SJSA1 (cell line): ENCODE data around the gene TBCD. TPM values are rescaled to one million over a fixed set of nuclear protein-coding genes. Genes with fewer than 3 reads are reported as not detected.
"Not testable (repeated sequence)": the region's sequence is repeated elsewhere in the genome, so short reads cannot be mapped to it uniquely, and the experiment has no call there.

Source experiments
- DNase-seq, 2 experiments: peaks; one replicate each; pipeline ENCODE4 v3.0.0-alpha.2; 2015 to 2020; ENCODE audit warnings: low spot score in 2 of 2, low read depth in 1 of 2
- H3K27ac ChIP-seq: fragments of 250-450 bp; sonication (Bioruptor Pico); 2 replicates; pipeline ENCODE4 v1.5.1; 2020; ENCODE audit warnings: mild to moderate bottlenecking, moderate library complexity
- H3K27me3 ChIP-seq: fragments of 250-450 bp; sonication (Bioruptor Pico); replicated peaks from 2 replicates; pipeline ENCODE4 v1.5.1; 2020; ENCODE audit warnings: mild to moderate bottlenecking, moderate library complexity
- H3K36me3 ChIP-seq: fragments of 250-450 bp; sonication (Bioruptor Pico); 2 replicates; pipeline ENCODE4 v1.5.1; 2020; ENCODE audit warnings: mild to moderate bottlenecking
- H3K4me1 ChIP-seq: fragments of 250-450 bp; sonication (Bioruptor Pico); replicated peaks from 2 replicates; pipeline ENCODE4 v1.6.1; 2021; ENCODE audit warnings: mild to moderate bottlenecking
- H3K4me3 ChIP-seq: fragments of 250-450 bp; sonication (Bioruptor Pico); 2 replicates; pipeline ENCODE4 v1.5.1; 2020; ENCODE audit warnings: mild to moderate bottlenecking
- H3K9me3 ChIP-seq: fragments of 250-450 bp; sonication (Bioruptor Pico); replicated peaks from 2 replicates; pipeline ENCODE4 v1.5.1; 2020; ENCODE audit warnings: mild to moderate bottlenecking
- total RNA-seq: library from RNA; depleted of rRNA; stranded (reverse); fragments of >200 nt; shearing (Covaris generic); gene quantifications from 2 replicates; pipeline ENCODE4 v1.2.3, GENCODE V29; 2014

The TBCD gene
- total RNA-seq, 1 experiment from 2014 or later: 39.4 TPM

GRCh38 chr17:82962163-82962720, 210.4 kb downstream of the TBCD start:
- H3K4me3 ChIP-seq: no peak overlapping the region
- H3K4me1 ChIP-seq: peaks cover 4% of the 10 kb centered on the region
- no peak overlapping the region for H3K27ac ChIP-seq
- DNase-seq: peak in 1 of 2 experiments; percentile 39
- H3K27me3 ChIP-seq: no peaks in the 10 kb centered on the region
- no peaks in the 10 kb centered on the region for H3K9me3 ChIP-seq
- peaks cover 7% of the 10 kb centered on the region for H3K36me3 ChIP-seq

- H3K27ac ChIP-seq: no peak overlapping the region
- peak; percentile 69 to 82 for DNase-seq
Observed at GRCh38 chr17:82963104-82963950, 211.5 kb downstream of the TBCD start.

GRCh38 chr17:82964451-82964850, 212.6 kb downstream of the TBCD start:
- H3K36me3 ChIP-seq, H3K27me3 ChIP-seq, H3K4me1 ChIP-seq, H3K9me3 ChIP-seq, DNase-seq, H3K4me3 ChIP-seq, H3K27ac ChIP-seq: not testable (repeated sequence)

More at GRCh38 chr17:82963104-82963950, 211.5 kb downstream of the TBCD start:
- Histone ChIP-seq H3K4me1 (peaks cover 4% of the 10 kb centered on the region), H3K9me3 (no peaks in the 10 kb centered on the region), H3K27me3 (no peaks in the 10 kb centered on the region), H3K4me3 (no peak overlapping the region), H3K36me3 (peaks cover 5% of the 10 kb centered on the region)

GRCh38 chr17:82964851-82965341, 213.0 kb downstream of the TBCD start:
- Histone ChIP-seq H3K4me1 (peaks cover 4% of the 10 kb centered on the region), H3K4me3 (no peak overlapping the region), H3K9me3 (no peaks in the 10 kb centered on the region), H3K36me3 (no peaks in the 10 kb centered on the region; the same call in 1 of the 2 replicates), H3K27ac (no peak overlapping the region), H3K27me3 (no peaks in the 10 kb centered on the region)
- no peak for DNase-seq

GRCh38 chr17:82965371-82965770, 213.5 kb downstream of the TBCD start:
- H3K4me3 ChIP-seq: no peak overlapping the region
- H3K27me3 ChIP-seq: no peaks in the 10 kb centered on the region
- H3K36me3 ChIP-seq: no peaks in the 10 kb centered on the region; the same call in 1 of the 2 replicates
- no peak overlapping the region for H3K27ac ChIP-seq
- H3K9me3 ChIP-seq: no peaks in the 10 kb centered on the region
- H3K4me1 ChIP-seq: peaks cover 4% of the 10 kb centered on the region
- DNase-seq: no peak

- H3K4me3 ChIP-seq: no peak overlapping the region
- no peaks in the 10 kb centered on the region for H3K9me3 ChIP-seq
- no peaks in the 10 kb centered on the region; the same call in 1 of the 2 replicates for H3K36me3 ChIP-seq
- H3K27ac ChIP-seq: no peak overlapping the region
- no peaks in the 10 kb centered on the region for H3K27me3 ChIP-seq
- no peak for DNase-seq
- peaks cover 4% of the 10 kb centered on the region for H3K4me1 ChIP-seq
Observed at GRCh38 chr17:82966415-82966814, 214.6 kb downstream of the TBCD start.

GRCh38 chr17:82967268-82968032, 215.6 kb downstream of the TBCD start:
- Histone ChIP-seq H3K4me3 (no peak overlapping the region), H3K27ac (no peak overlapping the region), H3K9me3 (no peaks in the 10 kb centered on the region), H3K36me3 (no peaks in the 10 kb centered on the region), H3K4me1 (peaks cover 4% of the 10 kb centered on the region), H3K27me3 (no peaks in the 10 kb centered on the region)
- no peak for DNase-seq

- H3K4me1 ChIP-seq, H3K36me3 ChIP-seq, H3K4me3 ChIP-seq, DNase-seq, H3K27ac ChIP-seq, H3K9me3 ChIP-seq, H3K27me3 ChIP-seq: not testable (repeated sequence)
Observed at GRCh38 chr17:82968033-82968841, 216.4 kb downstream of the TBCD start.

GRCh38 chr17:82970067-82970466, 218.2 kb downstream of the TBCD start:
- H3K4me1 ChIP-seq: no peaks in the 10 kb centered on the region
- DNase-seq: no peak
- no peak overlapping the region for H3K4me3 ChIP-seq
- H3K9me3 ChIP-seq: no peaks in the 10 kb centered on the region; the same call in none of the 2 replicates
- H3K27me3 ChIP-seq: no peaks in the 10 kb centered on the region
- no peak overlapping the region for H3K27ac ChIP-seq
- no peaks in the 10 kb centered on the region for H3K36me3 ChIP-seq

- no peak overlapping the region for H3K27ac ChIP-seq
- no peak overlapping the region for H3K4me3 ChIP-seq
- no peaks in the 10 kb centered on the region; the same call in none of the 2 replicates for H3K9me3 ChIP-seq
- no peaks in the 10 kb centered on the region for H3K36me3 ChIP-seq
- no peaks in the 10 kb centered on the region for H3K4me1 ChIP-seq
- DNase-seq: no peak
- no peaks in the 10 kb centered on the region for H3K27me3 ChIP-seq
Observed at GRCh38 chr17:82970818-82971590, 219.1 kb downstream of the TBCD start.

- Histone ChIP-seq H3K4me1 (no peaks in the 10 kb centered on the region), H3K4me3 (no peak overlapping the region), H3K36me3 (no peaks in the 10 kb centered on the region), H3K27ac (no peak overlapping the region), H3K9me3 (no peaks in the 10 kb centered on the region; the same call in none of the 2 replicates), H3K27me3 (no peaks in the 10 kb centered on the region)
- no peak for DNase-seq
Observed at GRCh38 chr17:82972836-82973372, 221.0 kb downstream of the TBCD start.

GRCh38 chr17:82973456-82974135, 221.7 kb downstream of the TBCD start:
- DNase-seq: no peak
- Histone ChIP-seq H3K4me3 (no peak overlapping the region), H3K27ac (no peak overlapping the region), H3K27me3 (no peaks in the 10 kb centered on the region), H3K4me1 (no peaks in the 10 kb centered on the region), H3K36me3 (no peaks in the 10 kb centered on the region), H3K9me3 (no peaks in the 10 kb centered on the region; the same call in none of the 2 replicates)
